HepG2 (cell line): Measurements from ENCODE around the gene SLAIN2. TPM values are rescaled to one million over a fixed set of nuclear protein-coding genes. Genes with fewer than 3 reads are reported as not detected.

ENCODE experiments used
- ATAC-seq: fragments of 200-7000 bp; cut with Tn5 transposase; 3 replicates; pipeline ENCODE4 v1.9.1; 2020; ENCODE audit warnings: mild to moderate bottlenecking, moderate library complexity
- BruUV-seq: library from RNA; stranded (reverse); fragments of 400-500 nt; replicated peaks from 2 replicates; lab custom pipeline; 2021; lab: Mats Ljungman, UMichigan
- CTCF ChIA-PET: fragments of 300-600 bp; formaldehyde crosslinking; extraction: SDS; loops from one replicate; lab custom pipeline; 2021; ENCODE audit warnings: low total read pairs, inconsistent platforms, low intra/inter-chr PET ratio; lab: Yijun Ruan, JAX
- POLR2A ChIA-PET: fragments of 350-600 bp; sonication (Branson Sonifier 250); formaldehyde crosslinking; loops from one replicate; lab custom pipeline; 2020; ENCODE audit warnings: antibody characterized with exemption, inconsistent platforms; lab: Yijun Ruan, JAX
- DNase-seq: peaks from one replicate; pipeline ENCODE4 v3.0.0-alpha.2; 2015; ENCODE audit warnings: low spot score
- FAIRE-seq: peaks from 3 replicates; lab custom pipeline; 2011; peaks lifted over from hg19 to GRCh38; lab: Jason Lieb, UNC
- H2AFZ ChIP-seq: one replicate; pipeline ENCODE4 v1.6.1; 2011; ENCODE audit warnings: low read length, inconsistent platforms
- H3K27ac ChIP-seq: fragments of 300-600 bp; 3 replicates; pipeline ENCODE4 v1.8.0; 2011; ENCODE audit warnings: mixed run types, mild to moderate bottlenecking, mixed read lengths, low read length, inconsistent platforms; ENCODE audit not compliant: insufficient read depth; ENCODE audit errors: extremely low read length
- H3K27me3 ChIP-seq, 2 experiments: fragments of 200-600 bp in 1 of 2; 2 replicates in 1 of 2; 3 replicates in 1 of 2; pipeline versions ENCODE4 v1.6.0 to v1.8.0; 2011; ENCODE audit warnings: low read length in 2 of 2, mild to moderate bottlenecking in 2 of 2, moderate library complexity in 2 of 2, inconsistent platforms in 1 of 2; ENCODE audit not compliant: insufficient read depth in 2 of 2, control insufficient read depth in 1 of 2
- H3K36me3 ChIP-seq, 2 experiments: fragments of 200-600 bp in 1 of 2; replicated peaks in 1 of 2; 2 replicates in 1 of 2; 3 replicates in 1 of 2; pipeline versions ENCODE4 v1.5.1 to v1.8.0; 2011; ENCODE audit warnings: low read length in 2 of 2, inconsistent platforms in 1 of 2; ENCODE audit not compliant: insufficient read depth in 2 of 2, control insufficient read depth in 1 of 2
- H3K4me1 ChIP-seq: 2 replicates; pipeline ENCODE4 v1.5.1; 2012; ENCODE audit warnings: low read length, inconsistent platforms; ENCODE audit not compliant: insufficient read depth
- H3K4me2 ChIP-seq: 2 replicates; pipeline ENCODE4 v1.6.0; 2011; ENCODE audit warnings: low read depth, low read length, inconsistent platforms
- H3K4me3 ChIP-seq, 3 experiments: fragments of 200-600 bp in 1 of 3; sonication (generic), shearing (Covaris generic) in 1 of 3; replicated peaks in 1 of 3; 2 replicates each; pipeline ENCODE4 v1.5.1; 2011 to 2016; ENCODE audit warnings: low read length in 3 of 3, inconsistent platforms in 2 of 3, low read depth in 2 of 3, mild to moderate bottlenecking in 2 of 3, control low read depth in 1 of 3, mixed read lengths in 1 of 3; ENCODE audit not compliant: insufficient read depth in 1 of 3
- H3K79me2 ChIP-seq: one replicate; pipeline ENCODE4 v1.6.1; 2011; ENCODE audit warnings: low read length, inconsistent platforms; ENCODE audit not compliant: insufficient read depth
- H3K9ac ChIP-seq: 2 replicates; pipeline ENCODE4 v1.6.0; 2011; ENCODE audit warnings: mild to moderate bottlenecking, low read depth, low read length, inconsistent platforms; ENCODE audit not compliant: insufficient read depth
- H3K9me3 ChIP-seq: 2 replicates; pipeline ENCODE4 v1.5.1; 2012; ENCODE audit warnings: mild to moderate bottlenecking, low read length
- H4K20me1 ChIP-seq: 2 replicates; pipeline ENCODE4 v1.6.0; 2011; ENCODE audit warnings: inconsistent platforms, mild to moderate bottlenecking, low read length, moderate library complexity; ENCODE audit not compliant: insufficient read depth
- BRCA1 ChIP-seq: sonication (generic); formaldehyde crosslinking; IDR thresholded peaks from 2 replicates; pipeline ENCODE4 v1.4.0; 2020; ENCODE audit warnings: missing genetic modification reagents
- CEBPB ChIP-seq: IDR thresholded peaks from 2 replicates; pipeline ENCODE4 v1.6.1; 2011; ENCODE audit warnings: low read depth, low read length, improper control_type of control experiment, borderline replicate concordance
- HES4 ChIP-seq: sonication (generic); formaldehyde crosslinking; IDR thresholded peaks from 2 replicates; pipeline ENCODE4 v1.9.0; 2021; ENCODE audit warnings: mild to moderate bottlenecking, missing genetic modification reagents, borderline replicate concordance
- MBNL3 ChIP-seq: fragments of 250-450 bp; sonication (Bioruptor Pico); conservative IDR thresholded peaks from 2 replicates; pipeline ENCODE4 v1.8.0; 2022; ENCODE audit warnings: mild to moderate bottlenecking, inconsistent platforms
- MTA1 ChIP-seq: sonication (generic); formaldehyde crosslinking; IDR thresholded peaks from 2 replicates; pipeline ENCODE4 v1.4.0; 2020; ENCODE audit warnings: missing genetic modification reagents, mild to moderate bottlenecking, borderline replicate concordance
- MTF1 ChIP-seq: sonication (generic); formaldehyde crosslinking; IDR thresholded peaks from 2 replicates; pipeline ENCODE4 v1.5.0; 2020; ENCODE audit warnings: missing genetic modification reagents
- NCOR1 ChIP-seq: fragments of 200-600 bp; sonication (generic); IDR thresholded peaks from 2 replicates; pipeline ENCODE4 v1.7.0; 2017; ENCODE audit warnings: antibody characterized with exemption, low read length, borderline replicate concordance
- RAD51 ChIP-seq: fragments of 450-650 bp; IDR thresholded peaks from 2 replicates; pipeline ENCODE4 v1.6.1; 2016; ENCODE audit warnings: borderline replicate concordance
- RBM22 ChIP-seq: fragments of 200-400 bp; formaldehyde crosslinking; optimal IDR thresholded peaks from 2 replicates; pipeline ENCODE3; 2017; ENCODE audit warnings: mild to moderate bottlenecking, low read length, moderate library complexity
- ZFX ChIP-seq: sonication (generic); formaldehyde crosslinking; IDR thresholded peaks from 2 replicates; pipeline ENCODE4 v1.4.0; 2020; ENCODE audit warnings: mild to moderate bottlenecking, low read depth, missing genetic modification reagents, moderate library complexity
- ZNF24 ChIP-seq: fragments of 450-650 bp; IDR thresholded peaks from 2 replicates; pipeline ENCODE4 v1.6.1; 2017; ENCODE audit warnings: antibody characterized with exemption, mild to moderate bottlenecking
- ZNF563 ChIP-seq: sonication (generic); formaldehyde crosslinking; IDR thresholded peaks from 2 replicates; pipeline ENCODE4 v1.8.0; 2022; ENCODE audit warnings: mild to moderate bottlenecking, moderate library complexity, missing genetic modification reagents
- ZNF580 ChIP-seq: IDR thresholded peaks from 2 replicates; pipeline ENCODE4 v1.6.1; 2016; ENCODE audit warnings: low read depth, borderline replicate concordance
- ZNF597 ChIP-seq: sonication (generic); formaldehyde crosslinking; IDR thresholded peaks from 2 replicates; pipeline ENCODE4 v1.5.0; 2020; ENCODE audit warnings: missing genetic modification reagents
- WGBS: methylation state at CpG from one replicate; pipeline ENCODE4 v1.1.6; 2017; ENCODE audit warnings: low lambda C conversion rate; 5-methylcytosine and 5-hydroxymethylcytosine counted together
- in situ Hi-C: cut with HindIII; loops from 2 replicates; pipeline ENCODE4 v1.10.0; 2017; ENCODE audit warnings: low pct_unique_long_range_greater_than_20kb; ENCODE audit not compliant: extremely low pct_ligation_motif_present
- intact Hi-C: fragments of 100-400 bp; cut with micrococcal nuclease; formaldehyde crosslinking; loops from one replicate; pipeline ENCODE4 v1.10.0; 2022; ENCODE audit not compliant: unreplicated experiment
- polyA plus RNA-seq, 8 experiments: library from polyadenylated mRNA; depleted of rRNA in 3 of 8; stranded (reverse) in 7 of 8; unstranded in 1 of 8; fragments of >200 nt; fragmentation: Illumina TruSeq in 4 of 8; extraction: Trizol in 4 of 8; gene quantifications; 2 replicates each; pipeline versions ENCODE4 v1.2.1 to v1.2.3, GENCODE V29; 2011 to 2016; ENCODE audit warnings: low read depth in 4 of 8, missing spikeins in 1 of 8, mixed read lengths in 1 of 8; ENCODE audit not compliant: insufficient read depth in 1 of 8
- total RNA-seq, 5 experiments: library from RNA; depleted of rRNA; stranded (reverse); fragments of >200 nt; fragmentation: Illumina TruSeq; extraction: Trizol; gene quantifications; 2 replicates each; pipeline ENCODE4 v1.2.3, GENCODE V29; 2016; ENCODE audit warnings: low read depth in 1 of 5

Gene SLAIN2
- total and polyA plus RNA-seq, 2 of the 13 experiments (the other 11 are each of a cell fraction or from before 2014, with no cell fraction given), result 20.7 to 22.5 TPM

- no peak overlapping the region for H3K27ac ChIP-seq
- no TSS peak for BruUV-seq
- FAIRE-seq, result no peak
These were observed 9.6 kb upstream of the SLAIN2 start for GRCh38 chr4:48331577-48332330.

GRCh38 chr4:48332661-48333060 lies 8.7 kb upstream of the SLAIN2 start:
- H3K9me3 ChIP-seq, result no peaks in the 10 kb centered on the region
- in situ Hi-C loops (no loop called here), intact Hi-C loops (no loop called here)
- TF ChIP-seq MTA1 (CRISPR knock-in tag), result no peak
- TF ChIP-seq ZNF24, result no peak
- TF ChIP-seq MBNL3 (CRISPR knock-in tag), result no peak
- no peak for TF ChIP-seq MTF1 (CRISPR knock-in tag)
- no peak for TF ChIP-seq ZNF580 (CRISPR knock-in tag)
- TF ChIP-seq ZNF563 (CRISPR knock-in tag), result no peak
- no peak for TF ChIP-seq RAD51
- no peak for TF ChIP-seq RBM22
- no peak for TF ChIP-seq BRCA1 (CRISPR knock-in tag)
- no peak for TF ChIP-seq NCOR1
- ChIA-PET POLR2A (no interaction called here), CTCF (no interaction called here)
- no peak overlapping the region for H3K27ac ChIP-seq
- BruUV-seq, result no TSS peak
- H3K27me3 ChIP-seq, result peaks cover 0 to 16% of the 10 kb centered on the region in 2 experiments; a peak in 4 of 5 replicates
- no peaks in the 10 kb centered on the region for H3K36me3 ChIP-seq
- H3K4me1 ChIP-seq, result peaks cover 10% of the 10 kb centered on the region
- FAIRE-seq (no peak), ATAC-seq (no peak), DNase-seq (no peak)
- no peak overlapping the region for H3K4me3 ChIP-seq
- H3K4me2 ChIP-seq, result no peak overlapping the region
- no peak overlapping the region for H2AFZ ChIP-seq
- H4K20me1 ChIP-seq, result no peaks in the 10 kb centered on the region
- no peaks in the 10 kb centered on the region for H3K79me2 ChIP-seq
- H3K9ac ChIP-seq, result no peak overlapping the region
- WGBS, result 52% methylated on average over 5 of the region's 5 CpGs

More at GRCh38 chr4:48331577-48332330, 9.6 kb upstream of the SLAIN2 start:
- Histone ChIP-seq H3K9me3 (no peaks in the 10 kb centered on the region), H3K9ac (no peak overlapping the region), H2AFZ (no peak overlapping the region), H3K27me3 (peaks cover 0 to 21% of the 10 kb centered on the region in 2 experiments; a peak in 4 of 5 replicates), H3K4me1 (peaks cover 10% of the 10 kb centered on the region), H3K4me3 (no peak overlapping the region), H3K79me2 (no peaks in the 10 kb centered on the region), H4K20me1 (no peaks in the 10 kb centered on the region), H3K4me2 (no peak overlapping the region), H3K36me3 (no peaks in the 10 kb centered on the region)
- 41% methylated on average over 9 of the region's 9 CpGs for WGBS
- ChIA-PET CTCF (no interaction called here), POLR2A (no interaction called here)
- intact Hi-C loops (no loop called here), in situ Hi-C loops (no loop called here)
- DNase-seq, result no peak
- TF ChIP-seq ZNF597 (CRISPR knock-in tag) (no peak), ZFX (CRISPR knock-in tag) (no peak), CEBPB (peak; percentile 46; the same call in 1 of the 2 replicates), HES4 (CRISPR knock-in tag) (no peak)
- ATAC-seq, result no peak
